ENCODE data around the gene EVC.

- no peak for TF ChIP-seq POLR2A (IDR thresholded peaks at IDR 0.05; ENCODE audit: low read depth, low read length)
- TF ChIP-seq POLR2AphosphoS5 (IDR thresholded peaks at IDR 0.05; ENCODE audit: low read depth, low read length): no peak
Observed at GRCh38 chr4:5754529-5754881, 43.5 kb downstream of the EVC start.
